Loucy (cell line): ENCODE measurements around the gene PROSER2.
A peak's percentile ranks its signal among the peaks of the same experiment; 100 is the strongest.

Source experiments
- H2AFZ ChIP-seq: fragments of 200-600 bp; sonication (generic); 2 replicates; pipeline ENCODE4 v1.6.0; 2016; ENCODE audit warnings: antibody characterized with exemption, mild to moderate bottlenecking, low read length, moderate library complexity
- H3F3A ChIP-seq: fragments of 200-600 bp; 2 replicates; pipeline ENCODE4 v1.6.0; 2016; ENCODE audit warnings: antibody characterized with exemption, low read depth, mild to moderate bottlenecking
- H3K27me3 ChIP-seq: fragments of 200-600 bp; sonication (generic); 2 replicates; pipeline ENCODE4 v1.6.1; 2014; ENCODE audit warnings: low read length, mild to moderate bottlenecking; ENCODE audit not compliant: insufficient read depth, poor library complexity, severe bottlenecking
- H3K36me3 ChIP-seq: fragments of 200-600 bp; sonication (generic); 2 replicates; pipeline ENCODE4 v1.6.1; 2016; ENCODE audit warnings: low read length; ENCODE audit not compliant: insufficient read depth
- H3K4me1 ChIP-seq: fragments of 200-600 bp; sonication (generic); 2 replicates; pipeline ENCODE4 v1.5.1; 2014; ENCODE audit warnings: low read length, mild to moderate bottlenecking; ENCODE audit not compliant: insufficient read depth, poor library complexity, severe bottlenecking
- H3K4me2 ChIP-seq: fragments of 200-600 bp; sonication (generic); 2 replicates; pipeline ENCODE4 v1.6.0; 2014; ENCODE audit warnings: antibody characterized with exemption, low read length, low read depth, mild to moderate bottlenecking; ENCODE audit not compliant: poor library complexity, severe bottlenecking
- H3K4me3 ChIP-seq: fragments of 200-600 bp; sonication (generic); 2 replicates; pipeline ENCODE4 v1.5.1; 2014; ENCODE audit warnings: low read length, mild to moderate bottlenecking, mixed read lengths; ENCODE audit not compliant: poor library complexity, severe bottlenecking
- H3K79me2 ChIP-seq: fragments of 200-600 bp; sonication (generic); 2 replicates; pipeline ENCODE4 v1.6.1; 2014; ENCODE audit warnings: low read length; ENCODE audit not compliant: insufficient read depth
- H3K9ac ChIP-seq: fragments of 200-600 bp; sonication (generic); 2 replicates; pipeline ENCODE4 v1.6.0; 2014; ENCODE audit warnings: mild to moderate bottlenecking, low read depth, low read length, moderate library complexity; ENCODE audit not compliant: poor library complexity, severe bottlenecking
- H3K9me2 ChIP-seq: fragments of 200-600 bp; sonication (generic); replicated peaks from 2 replicates; pipeline ENCODE4 v1.6.1; 2016; ENCODE audit warnings: low read depth, low read length, mixed read lengths
- H3K9me3 ChIP-seq: fragments of 200-600 bp; sonication (generic); 2 replicates; pipeline ENCODE4 v1.6.1; 2014; ENCODE audit warnings: mild to moderate bottlenecking, antibody characterized with exemption, low read length, low read depth; ENCODE audit not compliant: insufficient read depth
- H4K20me1 ChIP-seq: fragments of 200-600 bp; sonication (generic); 2 replicates; pipeline ENCODE4 v1.6.0; 2014; ENCODE audit warnings: antibody characterized with exemption, low read length, mild to moderate bottlenecking; ENCODE audit not compliant: insufficient read depth, poor library complexity, severe bottlenecking
- CTCF ChIP-seq: fragments of 200-600 bp; sonication (generic); conservative IDR thresholded peaks from 2 replicates; pipeline ENCODE4 v1.5.1; 2014; ENCODE audit warnings: mild to moderate bottlenecking, antibody characterized with exemption, low read length
- EZH2phosphoT487 ChIP-seq: fragments of 200-600 bp; IDR thresholded peaks from 2 replicates; pipeline ENCODE4 v1.6.1; 2018; ENCODE audit warnings: antibody characterized with exemption, mild to moderate bottlenecking, moderate library complexity, borderline replicate concordance

The PROSER2 gene

DNA sequence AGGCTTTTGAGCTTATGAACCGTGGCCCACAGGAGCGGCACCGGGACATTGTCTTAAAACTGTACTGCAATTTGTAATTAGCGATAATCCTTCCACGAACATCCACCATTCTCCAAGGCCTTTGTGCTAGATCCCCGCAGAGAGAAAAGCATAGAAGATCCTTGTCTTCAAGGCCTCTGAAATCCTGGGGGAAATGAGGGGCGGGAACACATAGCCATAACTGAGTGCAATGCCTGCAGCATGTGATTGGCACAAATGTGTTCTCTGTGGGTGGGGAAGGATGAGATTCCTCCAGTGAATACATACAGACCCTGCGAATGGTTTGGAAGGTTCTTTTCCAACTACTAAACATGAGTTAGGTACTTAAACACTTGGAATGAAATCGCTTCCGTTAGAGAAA lies 25.9 kb upstream of the PROSER2 start:
- H3F3A ChIP-seq, result 0 out of 2 replicates have a peak, but pooled peaks cover 3% of the 10 kb centered on the region
- TF ChIP-seq CTCF, result no peak
- no peak for TF ChIP-seq EZH2phosphoT487
- H2AFZ ChIP-seq, result no peak overlapping the region
- H3K4me3 ChIP-seq, result no peak overlapping the region
- peaks cover 28% of the 10 kb centered on the region for H3K4me1 ChIP-seq
- no peaks in the 10 kb centered on the region for H3K27me3 ChIP-seq
- no peaks in the 10 kb centered on the region for H3K79me2 ChIP-seq
- H3K9me2 ChIP-seq, result no peaks in the 10 kb centered on the region
- H3K36me3 ChIP-seq, result no peaks in the 10 kb centered on the region
- H4K20me1 ChIP-seq, result no peaks in the 10 kb centered on the region
- no peak overlapping the region for H3K4me2 ChIP-seq
- H3K9me3 ChIP-seq, result no peaks in the 10 kb centered on the region
- no peak overlapping the region for H3K9ac ChIP-seq

DNA sequence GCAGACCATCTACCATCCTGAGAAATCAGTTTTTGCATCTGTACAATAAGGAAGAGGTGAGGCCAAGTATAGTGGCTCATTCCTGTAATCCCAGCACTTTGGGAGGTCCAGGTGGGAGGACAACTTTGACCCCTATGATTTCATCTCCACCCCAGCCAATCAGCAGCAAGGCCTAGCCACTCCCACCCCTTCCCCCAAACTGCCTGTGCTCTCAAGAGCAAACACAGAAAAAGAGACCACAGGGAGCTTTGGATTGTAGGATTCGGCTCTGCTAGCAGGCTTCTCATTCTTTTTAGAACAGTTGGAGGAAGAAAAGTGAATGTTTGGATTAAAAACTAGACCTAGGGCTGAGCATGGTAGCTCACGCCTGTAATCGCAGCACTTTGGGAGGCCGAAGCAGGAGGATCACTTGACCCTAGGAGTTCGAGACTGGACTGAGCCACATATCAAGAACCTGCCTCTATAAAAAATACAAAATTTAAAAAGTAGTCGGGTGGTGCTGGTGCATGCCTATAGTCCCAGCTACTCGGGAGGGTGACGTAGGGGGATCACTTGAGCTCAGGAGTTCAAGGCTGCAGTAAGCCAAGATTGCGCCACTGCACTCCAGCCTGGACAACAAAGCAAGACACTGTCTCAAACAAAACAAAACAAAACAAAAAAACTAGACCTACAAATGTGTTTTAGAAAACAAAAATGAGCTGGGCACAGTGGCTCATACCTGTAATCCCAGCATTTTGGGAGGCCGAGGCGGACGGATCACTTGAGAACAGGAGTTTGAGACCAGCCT lies 25.1 kb upstream of the PROSER2 start:
- Histone ChIP-seq H3K4me2 (peak overlapping the region; percentile 65), H3K27me3 (no peaks in the 10 kb centered on the region), H3F3A (0 out of 2 replicates have a peak, but pooled peaks cover 3% of the 10 kb centered on the region), H3K36me3 (no peaks in the 10 kb centered on the region), H3K79me2 (no peaks in the 10 kb centered on the region), H3K9me3 (no peaks in the 10 kb centered on the region), H3K9me2 (no peaks in the 10 kb centered on the region), H3K4me1 (peaks cover 28% of the 10 kb centered on the region), H3K4me3 (no peak overlapping the region), H2AFZ (no peak overlapping the region), H3K9ac (peak overlapping the region; percentile 23), H4K20me1 (no peaks in the 10 kb centered on the region)
- TF ChIP-seq CTCF (no peak), EZH2phosphoT487 (no peak)

- Histone ChIP-seq H3K9me2 (no peaks in the 10 kb centered on the region), H3K79me2 (no peaks in the 10 kb centered on the region), H3K4me1 (peaks cover 28% of the 10 kb centered on the region), H3K27me3 (no peaks in the 10 kb centered on the region), H3F3A (0 out of 2 replicates have a peak, but pooled peaks cover 3% of the 10 kb centered on the region), H2AFZ (peak overlapping the region; percentile 42; the same call in 1 of the 2 replicates), H3K9ac (peak overlapping the region; percentile 23), H3K9me3 (no peaks in the 10 kb centered on the region), H3K4me2 (peak overlapping the region; percentile 65), H4K20me1 (no peaks in the 10 kb centered on the region), H3K4me3 (peak overlapping the region; percentile 29), H3K36me3 (no peaks in the 10 kb centered on the region)
- TF ChIP-seq CTCF (no peak), EZH2phosphoT487 (no peak)
Measured at GRCh38 chr10:11798845-11799735, 24.1 kb upstream of the PROSER2 start.
